B cell (primary cell): Measurements from ENCODE around the gene TMEM125. TPM values are rescaled to one million over a fixed set of nuclear protein-coding genes. Genes with fewer than 3 reads are reported as not detected.

ENCODE experiments used
- ATAC-seq: fragments of 200-7000 bp; cut with Tn5 transposase; one replicate; pipeline ENCODE4 v1.10.0; 2021; ENCODE audit warnings: low read depth, mild to moderate bottlenecking, moderate number of reproducible peaks, moderate library complexity
- CTCF ChIA-PET: fragments of 350-600 bp; sonication (Branson Sonifier 250); formaldehyde crosslinking; loops from one replicate; lab custom pipeline; 2021; ENCODE audit warnings: antibody characterized with exemption, inconsistent platforms; lab: Charles Lee
- POLR2A ChIA-PET: fragments of 350-600 bp; sonication (Branson Sonifier 250); formaldehyde crosslinking; loops from one replicate; lab custom pipeline; 2021; ENCODE audit warnings: antibody characterized with exemption; lab: Charles Lee
- DNase-seq: peaks from one replicate; pipeline ENCODE4 v3.0.0; 2013
- H2AFZ ChIP-seq: 2 replicates; pipeline ENCODE4 v1.6.1; 2012; ENCODE audit warnings: mild to moderate bottlenecking, low read depth, low read length; ENCODE audit not compliant: insufficient read depth, poor library complexity, severe bottlenecking
- H3K27ac ChIP-seq, 2 donors: 1 replicate in 1 of 2; 2 replicates in 1 of 2; pipeline ENCODE4 v1.5.1; 2012 to 2013; ENCODE audit warnings: low read length in 2 of 2, mild to moderate bottlenecking in 2 of 2, moderate library complexity in 1 of 2
- H3K27me3 ChIP-seq, 4 experiments: fragments of 200-600 bp in 1 of 4; sonication (generic) in 1 of 4; replicated peaks in 1 of 4; 1 replicate in 2 of 4; 2 replicates in 2 of 4; pipeline versions ENCODE4 v1.6.1 to v1.7.0; 2013 to 2016; ENCODE audit warnings: low read length in 3 of 4, mild to moderate bottlenecking in 2 of 4, mixed read lengths in 1 of 4, moderate library complexity in 1 of 4; ENCODE audit not compliant: insufficient read depth in 4 of 4, control insufficient read depth in 3 of 4; ENCODE audit errors: control extremely low read depth in 1 of 4
- H3K36me3 ChIP-seq, 2 experiments: replicated peaks in 1 of 2; 1 replicate in 1 of 2; 2 replicates in 1 of 2; pipeline versions ENCODE4 v1.6.1 to v1.7.1; 2013; ENCODE audit warnings: low read length in 1 of 2; ENCODE audit not compliant: insufficient read depth in 2 of 2, control insufficient read depth in 1 of 2; ENCODE audit errors: control extremely low read depth in 1 of 2, extremely low read depth in 1 of 2
- H3K4me1 ChIP-seq, 2 donors: fragments of 200-600 bp in 1 of 2; sonication (generic) in 1 of 2; 1 replicate in 1 of 2; 2 replicates in 1 of 2; pipeline versions ENCODE4 v1.5.1 to v1.6.1; 2013 to 2017; ENCODE audit warnings: low read length in 2 of 2; ENCODE audit not compliant: control insufficient read depth in 2 of 2, insufficient read depth in 2 of 2
- H3K4me2 ChIP-seq: replicated peaks from 2 replicates; pipeline ENCODE3; 2012; ENCODE audit warnings: mild to moderate bottlenecking, low read depth, low read length; ENCODE audit not compliant: poor library complexity, severe bottlenecking
- H3K4me3 ChIP-seq, 5 experiments: fragments of 200-600 bp in 1 of 5; sonication (generic) in 1 of 5; 1 replicate in 3 of 5; 2 replicates in 2 of 5; pipeline versions ENCODE4 v1.5.1 to v1.7.0; 2011 to 2016; ENCODE audit warnings: low read length in 4 of 5, mild to moderate bottlenecking in 4 of 5, low read depth in 2 of 5, control low read depth in 1 of 5, moderate library complexity in 1 of 5; ENCODE audit not compliant: insufficient read depth in 1 of 5; ENCODE audit errors: control extremely low read depth in 1 of 5, extremely low read depth in 1 of 5
- H3K79me2 ChIP-seq: fragments of 200-600 bp; sonication (generic); one replicate; pipeline ENCODE4 v1.6.0; 2016; ENCODE audit warnings: low read length; ENCODE audit not compliant: control insufficient read depth, insufficient read depth
- H3K9ac ChIP-seq: fragments of 200-600 bp; sonication (generic); 2 replicates; pipeline ENCODE4 v1.6.1; 2017; ENCODE audit warnings: mild to moderate bottlenecking, low read length, moderate library complexity
- H3K9me3 ChIP-seq, 3 donors: one replicate each; pipeline versions ENCODE4 v1.6.1 to v1.7.1; 2013; ENCODE audit warnings: low read length in 2 of 3; ENCODE audit not compliant: control insufficient read depth in 2 of 3, insufficient read depth in 1 of 3; ENCODE audit errors: control extremely low read depth in 1 of 3
- H4K20me1 ChIP-seq: 2 replicates; pipeline ENCODE4 v1.6.0; 2012; ENCODE audit warnings: mild to moderate bottlenecking, low read length; ENCODE audit not compliant: insufficient read depth, control insufficient read depth, poor library complexity, severe bottlenecking
- H3K27ac Mint-ChIP-seq: one replicate; pipeline ENCODE4 v1.8.0; 2021; ENCODE audit warnings: mixed read lengths
- H3K27me3 Mint-ChIP-seq: one replicate; pipeline ENCODE4 v1.8.0; 2021; ENCODE audit warnings: mixed read lengths
- H3K4me1 Mint-ChIP-seq: one replicate; pipeline ENCODE4 v1.8.0; 2021; ENCODE audit warnings: mixed read lengths
- H3K4me3 Mint-ChIP-seq: one replicate; pipeline ENCODE4 v1.8.0; 2021; ENCODE audit warnings: mixed read lengths
- H3K9me3 Mint-ChIP-seq: one replicate; pipeline ENCODE4 v1.8.0; 2022; ENCODE audit warnings: mixed read lengths; ENCODE audit not compliant: insufficient read depth
- EZH2 ChIP-seq: IDR thresholded peaks from 2 replicates; pipeline ENCODE4 v1.6.1; 2012; ENCODE audit warnings: borderline replicate concordance, low read depth, mild to moderate bottlenecking, moderate library complexity, low read length; ENCODE audit not compliant: insufficient read depth, poor library complexity, severe bottlenecking
- WGBS: methylation state at CpG from one replicate; pipeline ENCODE4 v1.1.5; 2013; ENCODE audit warnings: missing lambda C conversion rate; ENCODE audit not compliant: insufficient coverage; 5-methylcytosine and 5-hydroxymethylcytosine counted together
- intact Hi-C: fragments of 100-400 bp; cut with micrococcal nuclease; formaldehyde crosslinking; loops from one replicate; pipeline ENCODE4 v1.10.0; 2022
- polyA plus RNA-seq: library from polyadenylated mRNA; depleted of rRNA; stranded (reverse); fragments of >200 nt; gene quantifications from 2 replicates; pipeline ENCODE4 v1.2.3, GENCODE V29; 2012
- total RNA-seq, 2 donors: library from RNA; stranded (reverse); fragments of 120-200 nt in 1 of 2; gene quantifications; 1 replicate in 1 of 2; 2 replicates in 1 of 2; pipeline versions ENCODE4 v1.2.3 to v1.2.4, GENCODE V29; 2013 to 2022
- TF ChIP-seq, protein P1 (sequence below): fragments of 200-600 bp; IDR thresholded peaks from one replicate; pipeline ENCODE4 v1.8.0; 2022; ENCODE audit warnings: antibody characterized with exemption, mild to moderate bottlenecking

Gene TMEM125
- total and polyA plus RNA-seq, 2 donors (not counting 1 experiment from before 2014, with no cell fraction given), result not detected

DNA sequence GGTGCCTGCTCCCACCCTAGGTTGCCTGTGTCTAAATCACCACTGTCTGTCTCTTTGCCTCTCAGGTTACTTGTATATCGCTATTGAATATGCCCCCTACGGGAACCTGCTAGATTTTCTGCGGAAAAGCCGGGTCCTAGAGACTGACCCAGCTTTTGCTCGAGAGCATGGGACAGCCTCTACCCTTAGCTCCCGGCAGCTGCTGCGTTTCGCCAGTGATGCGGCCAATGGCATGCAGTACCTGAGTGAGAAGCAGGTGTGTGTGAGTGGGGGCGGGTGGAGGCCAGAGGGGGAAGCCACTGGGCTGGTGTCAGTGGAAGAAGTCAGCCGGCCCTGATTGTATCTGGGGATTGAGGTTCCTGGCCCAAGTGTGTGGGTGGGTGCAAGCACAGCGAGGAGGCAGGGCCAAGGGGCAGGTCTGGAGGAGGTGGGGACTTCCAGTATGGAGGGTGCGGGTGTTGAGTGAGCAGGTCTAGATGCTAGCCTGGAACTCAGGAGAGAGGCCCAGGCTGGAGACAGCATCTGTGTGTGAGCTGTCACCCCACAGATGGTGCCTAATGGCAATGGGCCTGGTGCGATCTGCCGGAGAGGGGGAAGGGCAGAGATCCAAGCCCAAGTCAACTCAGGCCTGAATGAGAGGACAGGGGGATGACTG lies 48.2 kb downstream of the TMEM125 start:
- Mint-ChIP-seq H3K4me1 (no peaks in the 10 kb centered on the region), H3K9me3 (no peaks in the 10 kb centered on the region), H3K4me3 (no peak overlapping the region), H3K27me3 (no peaks in the 10 kb centered on the region), H3K27ac (no peak overlapping the region)
- ATAC-seq (no peak), DNase-seq (no peak)
- Histone ChIP-seq H3K27me3 (no peaks in the 10 kb centered on the region), H3K4me3 (no peak overlapping the region), H3K9me3 (no peaks in the 10 kb centered on the region), H3K36me3 (no peaks in the 10 kb centered on the region), H3K9ac (no peak overlapping the region), H3K4me1 (no peaks in the 10 kb centered on the region), H4K20me1 (no peaks in the 10 kb centered on the region), H2AFZ (no peak overlapping the region), H3K79me2 (no peaks in the 10 kb centered on the region), H3K27ac (no peak overlapping the region), H3K4me2 (no peak overlapping the region)
- WGBS, result 91% methylated on average over 15 of the region's 15 CpGs
- no peak for TF ChIP-seq EZH2
- TF ChIP-seq, protein P1, sequence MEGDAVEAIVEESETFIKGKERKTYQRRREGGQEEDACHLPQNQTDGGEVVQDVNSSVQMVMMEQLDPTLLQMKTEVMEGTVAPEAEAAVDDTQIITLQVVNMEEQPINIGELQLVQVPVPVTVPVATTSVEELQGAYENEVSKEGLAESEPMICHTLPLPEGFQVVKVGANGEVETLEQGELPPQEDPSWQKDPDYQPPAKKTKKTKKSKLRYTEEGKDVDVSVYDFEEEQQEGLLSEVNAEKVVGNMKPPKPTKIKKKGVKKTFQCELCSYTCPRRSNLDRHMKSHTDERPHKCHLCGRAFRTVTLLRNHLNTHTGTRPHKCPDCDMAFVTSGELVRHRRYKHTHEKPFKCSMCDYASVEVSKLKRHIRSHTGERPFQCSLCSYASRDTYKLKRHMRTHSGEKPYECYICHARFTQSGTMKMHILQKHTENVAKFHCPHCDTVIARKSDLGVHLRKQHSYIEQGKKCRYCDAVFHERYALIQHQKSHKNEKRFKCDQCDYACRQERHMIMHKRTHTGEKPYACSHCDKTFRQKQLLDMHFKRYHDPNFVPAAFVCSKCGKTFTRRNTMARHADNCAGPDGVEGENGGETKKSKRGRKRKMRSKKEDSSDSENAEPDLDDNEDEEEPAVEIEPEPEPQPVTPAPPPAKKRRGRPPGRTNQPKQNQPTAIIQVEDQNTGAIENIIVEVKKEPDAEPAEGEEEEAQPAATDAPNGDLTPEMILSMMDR, result no peak
- ChIA-PET POLR2A (no interaction called here), CTCF (no interaction called here)
- intact Hi-C loops, result no loop called here

GRCh38 chr1:43318831-43319230 lies 49.0 kb downstream of the TMEM125 start:
- Histone ChIP-seq H3K9me3 (no peaks in the 10 kb centered on the region), H3K9ac (no peak overlapping the region), H3K27ac (no peak overlapping the region), H3K4me2 (no peak overlapping the region), H3K79me2 (no peaks in the 10 kb centered on the region), H4K20me1 (no peaks in the 10 kb centered on the region), H3K4me3 (no peak overlapping the region), H3K27me3 (no peaks in the 10 kb centered on the region), H3K4me1 (no peaks in the 10 kb centered on the region), H3K36me3 (no peaks in the 10 kb centered on the region), H2AFZ (no peak overlapping the region)
- POLR2A ChIA-PET, result no interaction called here
- DNase-seq (no peak), ATAC-seq (no peak)
- CTCF ChIA-PET, result no interaction called here
- Mint-ChIP-seq H3K9me3 (no peaks in the 10 kb centered on the region), H3K27me3 (no peaks in the 10 kb centered on the region), H3K4me3 (no peak overlapping the region), H3K4me1 (no peaks in the 10 kb centered on the region), H3K27ac (no peak overlapping the region)
- TF ChIP-seq, protein P1, result no peak
- TF ChIP-seq EZH2, result no peak
- WGBS, result 79% methylated on average over 3 of the region's 4 CpGs
- intact Hi-C loops, result no loop called here
